ENCODE data around the gene CELF2.

DNA sequence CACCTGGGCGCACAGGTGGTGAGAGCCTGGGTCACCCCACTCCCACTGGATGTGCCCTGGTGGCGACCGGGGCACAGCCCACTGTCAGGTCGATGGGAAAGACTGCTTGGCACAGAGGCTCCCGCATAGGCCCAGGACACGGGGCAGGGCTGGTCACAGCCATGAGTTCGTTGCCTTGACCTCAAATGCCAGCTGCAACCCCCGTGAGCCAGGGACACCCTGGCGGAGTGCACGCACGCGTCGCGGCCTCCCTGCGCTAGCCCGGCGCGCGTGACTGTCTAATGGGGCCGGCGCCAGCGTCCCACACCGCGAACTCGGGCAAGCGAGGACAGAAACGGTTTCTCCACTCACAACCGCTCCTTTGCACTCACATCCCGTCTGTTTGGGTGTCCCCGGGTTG, 326.4 kb downstream of the CELF2 start:
- TF ChIP-seq CTCF (IDR thresholded peaks at IDR 0.05) = no peak
- TF ChIP-seq POLR2A (IDR thresholded peaks at IDR 0.05) = no peak
